Liver (tissue), 9 donors: ENCODE data around the gene KXD1. TPM values are rescaled to one million over a fixed set of nuclear protein-coding genes. Genes with fewer than 3 reads are reported as not detected.

Experiments
- DNase-seq: peaks from one replicate; pipeline ENCODE4 v3.0.0-alpha.2; 2017; ENCODE audit warnings: low spot score
- H3K27ac ChIP-seq, 2 donors: one replicate each; pipeline ENCODE4 v1.7.0; 2013; ENCODE audit warnings: inconsistent platforms in 2 of 2, low read length in 2 of 2, control low read depth in 1 of 2, low read depth in 1 of 2, mild to moderate bottlenecking in 1 of 2
- H3K27me3 ChIP-seq, 4 donors: one replicate each; pipeline versions ENCODE4 v1.6.1 to v1.7.0; 2013; ENCODE audit warnings: low read length in 3 of 4, inconsistent platforms in 1 of 4, mild to moderate bottlenecking in 1 of 4, moderate library complexity in 1 of 4; ENCODE audit not compliant: control insufficient read depth in 4 of 4, insufficient read depth in 4 of 4
- H3K36me3 ChIP-seq, 4 donors: one replicate each; pipeline versions ENCODE4 v1.6.1 to v1.7.0; 2013; ENCODE audit warnings: low read length in 3 of 4, mild to moderate bottlenecking in 3 of 4, low read depth in 1 of 4, moderate library complexity in 1 of 4; ENCODE audit not compliant: control insufficient read depth in 4 of 4, insufficient read depth in 3 of 4
- H3K4me1 ChIP-seq, 4 donors: one replicate each; pipeline versions ENCODE4 v1.6.1 to v1.7.0; 2013; ENCODE audit warnings: low read length in 3 of 4, mild to moderate bottlenecking in 3 of 4, moderate library complexity in 1 of 4; ENCODE audit not compliant: control insufficient read depth in 4 of 4, insufficient read depth in 4 of 4
- H3K4me3 ChIP-seq, 3 donors: one replicate each; pipeline versions ENCODE4 v1.6.1 to v1.7.0; 2013; ENCODE audit warnings: low read length in 3 of 3, control low read depth in 1 of 3, low read depth in 1 of 3, mild to moderate bottlenecking in 1 of 3
- H3K9ac ChIP-seq, 2 donors: one replicate each; pipeline ENCODE4 v1.7.0; 2013; ENCODE audit warnings: low read length in 2 of 2, mild to moderate bottlenecking in 2 of 2, moderate library complexity in 2 of 2, control low read depth in 1 of 2, low read depth in 1 of 2
- H3K9me3 ChIP-seq, 4 donors: one replicate each; pipeline versions ENCODE4 v1.6.1 to v1.7.0; 2013; ENCODE audit warnings: low read length in 3 of 4; ENCODE audit not compliant: control insufficient read depth in 4 of 4
- ATF3 ChIP-seq: IDR thresholded peaks from 2 replicates; pipeline ENCODE4 v1.6.1; 2016; ENCODE audit warnings: antibody characterized with exemption
- CTCF ChIP-seq: fragments of 150-350 bp; IDR thresholded peaks from 2 replicates; pipeline ENCODE4 v1.5.1; 2017; ENCODE audit warnings: improper control_type of control experiment, low read depth, low read length; ENCODE audit not compliant: missing input control
- EGR1 ChIP-seq, 2 donors: IDR thresholded peaks; 2 replicates each; pipeline ENCODE4 v1.6.1; 2016 to 2018; ENCODE audit warnings: antibody characterized with exemption in 2 of 2, low read depth in 2 of 2
- FOXA1 ChIP-seq: IDR thresholded peaks from 2 replicates; pipeline ENCODE4 v1.6.1; 2016; ENCODE audit warnings: antibody characterized with exemption
- FOXA2 ChIP-seq: IDR thresholded peaks from 2 replicates; pipeline ENCODE4 v1.6.1; 2016; ENCODE audit warnings: antibody characterized with exemption
- GABPA ChIP-seq, 2 donors: IDR thresholded peaks in 1 of 2; conservative IDR thresholded peaks in 1 of 2; 2 replicates each; pipeline ENCODE4 v1.6.1; 2016; ENCODE audit warnings: antibody characterized with exemption in 2 of 2, mild to moderate bottlenecking in 1 of 2, moderate library complexity in 1 of 2
- HNF4A ChIP-seq, 2 donors: conservative IDR thresholded peaks; 2 replicates each; pipeline ENCODE4 v1.6.1; 2016; ENCODE audit warnings: antibody characterized with exemption in 2 of 2, mild to moderate bottlenecking in 2 of 2
- HNF4G ChIP-seq: IDR thresholded peaks from 2 replicates; pipeline ENCODE4 v1.6.1; 2016; ENCODE audit warnings: antibody characterized with exemption
- JUND ChIP-seq, 2 donors: IDR thresholded peaks; 2 replicates each; pipeline ENCODE4 v1.6.1; 2016; ENCODE audit warnings: antibody characterized with exemption in 2 of 2
- MAX ChIP-seq: IDR thresholded peaks from 2 replicates; pipeline ENCODE4 v1.6.1; 2016; ENCODE audit warnings: antibody characterized with exemption
- NR2F2 ChIP-seq: IDR thresholded peaks from 2 replicates; pipeline ENCODE4 v1.6.1; 2016; ENCODE audit warnings: antibody characterized with exemption
- RAD21 ChIP-seq, 2 donors: IDR thresholded peaks; 2 replicates each; pipeline ENCODE4 v1.6.1; 2016; ENCODE audit warnings: antibody characterized with exemption in 2 of 2, mild to moderate bottlenecking in 2 of 2
- REST ChIP-seq: IDR thresholded peaks from 2 replicates; pipeline ENCODE4 v1.6.1; 2016; ENCODE audit warnings: antibody characterized with exemption, mild to moderate bottlenecking
- RXRA ChIP-seq, 2 donors: IDR thresholded peaks; 2 replicates each; pipeline ENCODE4 v1.6.1; 2017 to 2018; ENCODE audit warnings: antibody characterized with exemption in 2 of 2, mild to moderate bottlenecking in 1 of 2
- SP1 ChIP-seq: IDR thresholded peaks from 2 replicates; pipeline ENCODE4 v1.6.1; 2018; ENCODE audit warnings: antibody characterized with exemption, mild to moderate bottlenecking
- TAF1 ChIP-seq: conservative IDR thresholded peaks from 2 replicates; pipeline ENCODE4 v1.6.1; 2016; ENCODE audit warnings: antibody characterized with exemption, mild to moderate bottlenecking
- YY1 ChIP-seq: IDR thresholded peaks from 2 replicates; pipeline ENCODE4 v1.6.1; 2016; ENCODE audit warnings: antibody characterized with exemption, mild to moderate bottlenecking
- ZBTB33 ChIP-seq: IDR thresholded peaks from 2 replicates; pipeline ENCODE4 v1.6.1; 2016; ENCODE audit warnings: antibody characterized with exemption
- WGBS: extraction: QIAGEN DNeasy Blood & Tissue Kit; methylation state at CpG from one replicate; pipeline ENCODE4 v1.1.7; 2013; 5-methylcytosine and 5-hydroxymethylcytosine counted together
- polyA plus RNA-seq, 2 donors: library from polyadenylated mRNA; stranded (reverse) in 1 of 2; unstranded in 1 of 2; fragments of 200-250 nt in 1 of 2; fragments of >200 nt in 1 of 2; fragmentation: Nextera tagmentation in 1 of 2; extraction: Ambion mirVana in 1 of 2; gene quantifications; one replicate each; pipeline versions ENCODE4 v1.2.1 to v1.2.3, GENCODE V29; 2013 to 2015
- total RNA-seq, 2 donors: library from RNA; depleted of rRNA; stranded (reverse); fragments of >200 nt; gene quantifications; one replicate each; pipeline ENCODE4 v1.2.3, GENCODE V29; 2014
- donor health status: healthy.
- donor health status: healthy.
- donor health status: healthy.
- donor health status: healthy.
- donor health status: healthy.

KXD1 gene
- total and polyA plus RNA-seq, 4 donors = 31.8 to 53.6 (median 43.4) TPM

GRCh38 chr19:18519962-18520847, 37.5 kb upstream of the KXD1 start:
- H3K9ac ChIP-seq = peak overlapping the region; percentile 89 to 100
- H3K4me3 ChIP-seq = peak overlapping the region; percentile 93 to 96 (median 95)
- TF ChIP-seq GABPA (IDR thresholded peaks at IDR 0.05 in 1 of 2, conservative IDR thresholded peaks at IDR 0.05 in 1 of 2) (peak in 1 of 2 donors; percentile 23), NR2F2 (no peak), MAX (peak; percentile 62), FOXA2 (no peak), SP1 (peak; percentile 77), JUND (IDR thresholded peaks at IDR 0.05) (peak; percentile 73 to 89), RAD21 (IDR thresholded peaks at IDR 0.05) (peak; percentile 56 to 70), YY1 (peak; percentile 79), CTCF (peak; percentile 58), TAF1 (no peak), FOXA1 (no peak), HNF4A (conservative IDR thresholded peaks at IDR 0.05) (peak; percentile 77 to 87), HNF4G (no peak), ATF3 (peak; percentile 25), ZBTB33 (no peak), EGR1 (IDR thresholded peaks at IDR 0.05; ENCODE audit: low read depth in 2 of 2) (peak in 1 of 2 donors; percentile 39), REST (peak; percentile 81), RXRA (IDR thresholded peaks at IDR 0.05) (peak in 1 of 2 donors; percentile 70)
- H3K36me3 ChIP-seq = no peaks in the 10 kb centered on the region
- 4% methylated on average over 22 of the region's 22 CpGs for WGBS
- peak overlapping the region; percentile 99 to 100 for H3K27ac ChIP-seq
- no peaks in the 10 kb centered on the region for H3K9me3 ChIP-seq
- DNase-seq = peak; percentile 69
- peaks cover 8 to 34% (median 22%) of the 10 kb centered on the region in 4 donors for H3K4me1 ChIP-seq
- no peaks in the 10 kb centered on the region for H3K27me3 ChIP-seq
